HL-60/S4 treated with phorbol 12-myristate 13-acetate at 8.2 ng/mL for 4 days and 3 days (cell line): ENCODE data around the gene HOXA13.

Experiments used
- in situ Hi-C: fragments of 300-500 bp; cut with MboI; formaldehyde crosslinking; loops from 2 replicates; pipeline ENCODE4 v1.15.0; 2022; ENCODE audit warnings: low sequenced_read_pairs

Gene HOXA13

DNA sequence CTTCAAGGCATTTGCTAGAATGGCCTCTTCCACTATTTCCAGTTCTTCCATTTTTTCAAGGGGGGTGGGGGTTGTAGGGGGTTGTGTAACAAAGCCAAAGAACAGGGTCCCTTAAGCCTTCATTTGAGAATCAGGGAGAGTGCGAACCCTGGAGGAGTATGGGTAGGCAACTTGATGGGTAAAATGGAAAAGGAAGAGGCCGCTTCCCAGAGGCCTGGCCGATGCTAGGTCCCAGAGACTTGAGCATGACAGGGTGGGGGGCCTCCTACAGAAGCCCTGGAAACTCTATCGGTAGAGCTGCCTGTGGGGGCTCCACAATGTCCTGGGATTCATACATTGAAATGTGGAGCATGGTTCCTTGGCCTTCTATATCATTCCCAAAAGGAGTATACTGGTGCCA lies 9.1 kb upstream of the HOXA13 start:
- in situ Hi-C loops = loop anchor here (10.0 kb wide), 1 partner anchor 366 kb away; no protein-coding TSS in a partner anchor

DNA sequence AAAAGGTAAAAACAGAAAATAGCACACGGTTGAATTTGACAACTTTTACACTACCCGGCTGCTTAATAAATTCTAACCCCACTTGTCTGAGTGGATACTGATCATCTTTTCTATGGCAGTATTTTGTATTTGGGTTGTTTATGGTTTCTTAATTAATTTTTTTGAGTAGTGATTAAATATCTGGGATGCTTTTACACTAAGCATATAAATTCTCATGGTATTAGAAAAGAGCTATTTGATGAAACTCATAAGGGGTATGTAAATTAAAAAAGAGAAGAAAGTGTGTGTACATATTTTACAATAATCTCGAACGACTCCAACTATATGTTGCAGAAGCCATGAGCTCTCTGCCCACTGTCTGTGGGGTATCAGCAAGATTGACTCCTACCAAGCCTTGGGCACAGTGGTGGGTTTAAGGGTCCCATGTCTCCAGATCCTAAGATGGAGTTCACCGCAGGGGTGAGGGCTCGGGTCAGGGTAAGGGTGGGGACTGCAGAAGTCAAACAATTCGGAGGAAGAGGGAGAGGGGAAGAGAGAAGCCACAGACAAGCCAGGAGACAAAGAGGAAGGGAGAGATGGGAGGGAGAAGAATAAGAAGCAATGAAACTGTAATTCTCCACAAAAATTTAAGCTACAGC lies 7.6 kb upstream of the HOXA13 start:
- in situ Hi-C loops = loop anchor here (10.0 kb wide), 1 partner anchor 367 kb away; no protein-coding TSS in a partner anchor

DNA sequence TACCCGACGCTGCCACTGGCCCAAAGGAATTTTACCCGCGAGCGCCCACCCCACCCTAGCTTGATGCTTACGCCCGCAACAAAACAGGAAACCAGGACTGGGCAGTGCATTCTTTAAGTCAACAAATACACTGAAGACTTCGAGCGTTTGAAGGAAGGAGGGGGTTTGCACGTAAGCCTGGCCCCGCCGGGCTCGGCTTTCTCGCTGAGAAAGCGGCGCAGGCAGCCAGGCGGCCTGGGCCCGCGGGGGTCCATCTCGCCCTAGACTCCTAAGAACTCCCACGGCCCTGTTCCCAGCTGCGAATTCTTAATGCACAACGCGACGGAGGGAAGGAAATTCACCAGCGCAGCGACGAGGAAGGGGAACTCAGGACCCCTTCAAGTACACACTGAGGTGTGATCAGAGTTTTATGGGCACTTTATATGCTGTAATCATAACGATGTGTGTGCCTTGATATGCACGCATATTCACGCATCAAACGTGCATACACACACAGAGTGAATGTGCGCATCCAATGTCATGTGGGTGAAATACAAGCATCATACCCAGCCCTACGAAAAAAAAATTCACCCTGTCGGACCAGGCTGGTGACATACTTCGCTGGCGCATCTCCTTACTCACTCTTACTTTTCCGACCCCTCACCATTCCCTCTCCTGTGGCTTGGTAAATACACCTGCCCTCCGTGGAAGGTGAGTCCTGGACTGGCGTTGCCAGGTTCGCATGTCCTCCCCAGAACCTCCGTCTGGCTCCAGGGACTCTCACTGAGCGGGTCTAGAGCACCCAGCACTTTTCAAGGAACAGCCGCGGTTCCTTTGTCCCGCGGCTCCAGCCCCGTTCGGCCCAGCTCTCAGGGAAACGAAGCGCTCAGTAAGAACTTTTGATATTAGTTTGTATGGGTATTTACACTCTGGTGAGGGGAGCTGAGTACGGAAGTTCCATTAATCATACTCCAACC lies 5.7 kb upstream of the HOXA13 start:
- in situ Hi-C loops = loop anchor here (10.0 kb wide), 1 partner anchor 369 kb away; no protein-coding TSS in a partner anchor

DNA sequence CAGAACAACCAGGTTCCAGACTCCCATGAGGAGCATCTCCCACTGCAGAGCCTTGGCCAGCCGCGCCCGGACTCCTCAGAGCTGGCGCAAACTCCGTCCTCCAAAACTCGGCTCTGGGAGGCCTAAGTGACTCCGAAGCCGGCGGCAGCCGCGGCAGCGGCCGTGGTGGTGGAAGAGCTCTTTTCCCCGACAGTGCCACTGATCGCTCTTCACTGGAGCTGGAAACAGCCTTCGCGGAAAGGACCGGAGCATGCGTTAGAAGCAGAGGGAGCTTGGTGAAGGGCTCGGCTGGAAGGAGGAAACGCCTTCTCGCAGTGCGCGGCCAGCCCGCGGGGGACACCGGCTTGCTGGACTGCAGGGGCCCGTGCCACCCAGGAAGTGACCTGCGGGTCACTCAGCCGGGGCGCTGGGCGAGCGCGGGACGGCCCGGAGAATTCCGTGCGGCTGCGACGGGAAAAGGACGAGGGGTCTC lies 5.0 kb upstream of the HOXA13 start:
- in situ Hi-C loops = loop anchor here (10.0 kb wide), 1 partner anchor 370 kb away; no protein-coding TSS in a partner anchor

DNA sequence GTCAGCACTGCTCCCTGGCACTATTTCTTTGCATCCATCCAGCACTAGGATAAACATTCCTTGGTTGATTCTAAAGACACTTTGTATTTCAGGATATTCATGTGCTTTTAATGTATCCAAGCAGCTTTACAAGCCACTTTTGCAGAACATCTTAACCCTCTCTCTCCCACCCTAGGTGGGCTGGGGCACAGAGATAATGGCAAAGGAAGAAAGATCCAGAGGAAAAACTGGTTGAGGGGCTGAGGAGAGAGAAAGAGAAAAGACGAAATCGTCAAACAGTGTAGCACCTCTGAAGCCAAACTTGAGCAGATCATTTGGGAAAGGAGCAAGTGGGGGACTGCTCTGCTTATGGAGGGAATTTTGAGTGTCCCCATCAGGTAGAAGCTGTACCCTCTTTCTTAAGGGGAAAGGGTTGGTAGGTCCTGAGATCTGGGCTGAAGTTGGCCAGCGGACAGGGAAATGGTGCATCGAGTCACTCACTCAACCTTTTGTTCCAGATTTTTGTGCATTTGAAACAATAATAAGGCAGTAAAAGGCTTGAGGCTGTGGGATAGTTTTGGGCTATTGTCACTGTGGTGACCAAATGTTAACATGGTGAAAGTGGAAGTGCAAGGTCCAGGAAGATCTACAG lies 4.2 kb upstream of the HOXA13 start:
- in situ Hi-C loops = loop anchor here (10.0 kb wide), 1 partner anchor 371 kb away; no protein-coding TSS in a partner anchor

DNA sequence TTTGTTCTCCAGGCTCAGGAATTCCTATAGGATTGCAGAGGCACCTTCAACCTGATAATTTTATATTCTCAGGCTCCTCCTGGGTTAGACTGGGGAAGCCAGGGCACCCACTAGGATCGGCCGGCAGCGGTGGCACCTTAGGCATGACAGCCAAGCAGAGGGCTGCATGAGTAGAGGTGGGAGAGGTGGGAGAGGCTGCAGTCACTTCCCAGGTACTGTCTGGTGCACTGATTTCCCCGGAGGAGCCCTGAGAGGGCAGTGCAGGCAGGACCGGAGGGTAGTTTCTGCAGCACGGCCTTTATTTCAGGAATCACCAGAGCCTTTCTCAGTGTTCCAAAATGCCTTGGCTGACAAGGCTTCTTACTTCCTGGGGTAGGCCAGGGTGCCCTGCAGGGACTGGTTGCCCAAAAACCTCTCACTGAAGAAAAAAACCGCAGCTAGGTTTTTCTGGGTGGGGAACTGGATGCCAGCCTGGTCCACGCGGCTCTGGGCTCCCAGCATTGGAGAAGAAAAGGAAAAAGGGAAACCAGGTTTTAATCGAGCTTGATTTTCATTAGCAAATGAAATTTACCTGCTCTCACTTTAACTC lies 3.6 kb upstream of the HOXA13 start:
- in situ Hi-C loops = loop anchor here (10.0 kb wide), 1 partner anchor 371 kb away; no protein-coding TSS in a partner anchor

DNA sequence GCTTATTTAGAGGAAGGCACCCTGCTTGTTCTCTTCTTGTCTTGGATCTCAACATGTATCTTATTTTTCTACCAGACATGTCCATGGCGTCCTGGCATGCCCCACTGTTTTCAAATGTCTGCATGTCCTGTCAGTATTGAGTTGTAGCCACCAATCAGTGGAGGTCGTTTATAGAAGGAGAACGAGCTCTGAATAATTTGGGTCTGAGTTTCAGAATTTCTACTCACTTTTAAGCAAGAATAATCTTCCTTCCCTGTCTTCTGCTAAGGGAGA lies 2.9 kb upstream of the HOXA13 start:
- in situ Hi-C loops = loop anchor here (10.0 kb wide), 1 partner anchor 372 kb away; no protein-coding TSS in a partner anchor

DNA sequence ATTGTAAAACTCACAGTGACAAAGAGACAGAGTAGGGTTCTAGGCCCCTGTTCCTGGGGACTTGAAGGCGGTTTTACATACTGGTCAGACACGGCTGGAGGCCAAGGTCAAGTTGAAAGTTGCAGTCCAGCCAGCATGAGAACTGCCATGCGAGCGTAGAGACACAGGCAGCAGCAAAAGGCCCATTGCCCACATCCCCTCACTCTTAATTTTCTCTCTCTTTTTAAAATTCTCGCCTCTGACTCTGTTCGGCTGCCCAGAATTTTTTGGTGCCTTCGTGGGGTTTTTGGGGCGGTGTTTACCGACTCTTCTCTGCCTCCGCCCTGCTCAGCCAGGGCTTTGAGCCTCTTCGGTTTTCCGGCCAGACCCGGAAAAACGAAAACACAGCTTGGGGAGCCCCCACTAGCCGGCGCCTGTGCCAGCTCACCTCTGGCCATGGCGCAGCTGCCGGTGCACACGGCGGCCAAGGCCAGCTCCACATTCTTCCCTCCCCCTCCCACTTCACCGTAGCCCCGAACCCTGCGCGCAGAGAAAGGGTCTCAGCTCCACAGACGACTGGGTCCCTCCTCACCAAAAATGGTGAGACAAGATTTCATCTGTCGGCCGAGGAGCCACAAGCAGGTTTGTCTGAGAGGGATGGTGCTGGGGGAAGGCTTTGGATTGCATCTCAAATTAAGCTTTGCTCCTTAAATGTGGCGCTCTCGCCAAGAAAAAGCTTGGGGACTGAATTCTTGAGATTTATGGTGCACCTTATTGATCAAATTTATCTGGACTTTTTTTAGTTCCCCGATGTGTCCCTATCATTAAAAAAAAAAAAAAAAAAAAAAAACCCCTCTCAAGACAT lies 2.3 kb upstream of the HOXA13 start:
- in situ Hi-C loops = loop anchor here (10.0 kb wide), 1 partner anchor 373 kb away; no protein-coding TSS in a partner anchor

DNA sequence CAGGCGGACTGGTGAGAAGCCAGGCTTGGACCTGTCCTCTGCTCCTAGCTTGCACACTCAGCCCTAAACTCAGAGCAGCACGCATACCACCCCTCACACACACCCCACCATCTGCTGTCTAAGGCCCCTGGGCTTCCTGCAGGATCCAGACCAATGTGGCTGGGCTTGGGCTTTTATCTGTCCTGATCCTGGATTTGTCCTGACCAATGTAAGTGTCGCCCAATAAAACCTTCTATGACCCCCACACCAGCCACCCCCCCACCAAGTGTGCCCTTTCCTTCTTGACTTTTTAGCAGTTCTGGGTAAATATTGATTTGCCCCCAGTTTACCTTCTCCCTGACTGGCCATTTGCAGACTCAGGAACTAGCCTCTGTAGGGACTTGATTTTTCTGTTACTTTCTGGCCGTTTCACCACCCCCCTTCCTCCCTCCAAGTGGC lies 1.7 kb upstream of the HOXA13 start:
- in situ Hi-C loops = loop anchor here (10.0 kb wide), 1 partner anchor 373 kb away; no protein-coding TSS in a partner anchor

DNA sequence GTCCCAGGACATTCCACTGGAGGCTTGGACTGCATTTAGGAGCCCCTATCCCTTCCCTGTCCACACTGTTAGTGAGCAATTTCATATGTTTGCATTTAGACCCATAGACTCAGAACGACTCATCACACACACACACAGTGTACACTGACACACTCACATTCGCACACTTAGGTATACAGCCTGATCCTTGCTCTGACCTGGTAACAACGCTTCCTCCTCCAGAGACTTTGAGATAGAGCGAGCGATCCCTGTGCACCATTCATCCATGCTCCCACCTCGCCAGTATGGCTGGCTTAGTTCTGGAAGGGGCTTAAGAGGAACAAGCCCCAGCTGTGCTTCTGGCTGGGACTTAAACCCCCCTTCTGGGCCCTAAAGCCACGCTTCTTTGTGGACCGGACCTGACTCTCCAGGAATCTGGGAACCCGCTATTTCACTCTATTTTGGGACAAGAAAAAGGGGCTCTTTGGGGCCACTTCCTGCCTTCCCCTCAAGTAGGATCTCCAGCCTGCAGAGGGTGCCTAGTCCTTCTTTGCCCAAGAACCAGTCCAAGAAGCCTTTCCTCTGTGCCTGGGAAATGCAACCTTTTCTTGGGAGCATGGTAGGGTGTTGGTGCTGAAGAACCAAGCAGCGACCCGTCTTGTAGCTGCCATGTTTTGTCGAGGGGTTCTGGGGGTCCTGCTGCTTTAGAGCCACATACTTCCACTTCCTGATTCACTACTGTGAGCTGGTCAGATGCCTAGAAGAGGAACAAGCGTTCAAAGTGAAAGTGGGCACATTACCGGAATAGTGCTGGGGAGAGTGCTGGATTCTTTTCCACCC lies 1.1 kb upstream of the HOXA13 start:
- in situ Hi-C loops = loop anchor here (10.0 kb wide), 1 partner anchor 374 kb away; no protein-coding TSS in a partner anchor

DNA sequence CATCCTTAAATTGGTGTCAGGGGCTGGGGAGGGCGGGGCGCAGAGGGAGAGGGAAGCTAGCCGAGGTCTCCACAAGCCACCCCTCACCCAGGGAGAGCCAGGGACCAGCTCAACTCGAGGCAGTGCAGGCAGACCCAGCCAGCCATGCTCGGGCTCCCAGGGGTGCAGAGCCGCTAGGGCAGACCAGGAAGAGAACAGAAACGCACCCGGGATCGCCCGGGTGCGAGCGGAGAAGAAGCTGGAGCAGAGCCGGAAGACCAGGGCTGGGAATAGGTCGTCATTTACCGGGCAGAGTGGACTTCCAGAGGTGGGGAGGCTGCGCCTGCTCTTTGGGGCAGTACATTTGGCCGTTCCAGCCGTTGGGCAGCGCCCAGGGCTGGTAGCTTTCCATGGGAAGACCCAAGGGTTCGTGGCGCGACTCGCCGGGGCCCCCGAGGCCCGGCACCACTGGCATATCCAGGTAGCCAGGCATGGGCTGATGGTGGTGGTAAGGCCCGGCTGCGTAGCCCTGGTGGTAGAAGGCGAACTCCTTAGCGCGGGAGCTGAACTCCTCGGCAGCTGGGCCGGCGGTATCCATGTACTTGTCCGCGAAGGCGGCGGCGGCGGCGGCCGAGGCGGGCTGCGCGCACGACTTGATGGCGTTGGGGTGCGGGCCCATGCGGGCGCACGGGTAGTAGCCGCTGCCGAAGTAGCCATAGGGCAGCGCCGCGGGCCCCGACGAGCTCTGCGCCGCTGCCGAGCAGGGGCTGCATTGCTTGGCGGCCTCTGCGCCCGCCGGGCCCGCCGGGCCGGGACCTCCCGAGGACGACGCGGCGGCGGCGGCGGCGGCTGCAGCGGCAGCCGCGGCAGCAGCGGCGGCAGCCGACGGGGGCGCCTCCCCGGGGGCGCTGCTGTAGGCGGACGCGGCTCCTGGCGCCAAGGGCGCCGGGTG lies 755 bp downstream of the HOXA13 start:
- in situ Hi-C loops = loop anchor here (25.0 kb wide), 1 partner anchor 837 kb away; no protein-coding TSS in a partner anchor

DNA sequence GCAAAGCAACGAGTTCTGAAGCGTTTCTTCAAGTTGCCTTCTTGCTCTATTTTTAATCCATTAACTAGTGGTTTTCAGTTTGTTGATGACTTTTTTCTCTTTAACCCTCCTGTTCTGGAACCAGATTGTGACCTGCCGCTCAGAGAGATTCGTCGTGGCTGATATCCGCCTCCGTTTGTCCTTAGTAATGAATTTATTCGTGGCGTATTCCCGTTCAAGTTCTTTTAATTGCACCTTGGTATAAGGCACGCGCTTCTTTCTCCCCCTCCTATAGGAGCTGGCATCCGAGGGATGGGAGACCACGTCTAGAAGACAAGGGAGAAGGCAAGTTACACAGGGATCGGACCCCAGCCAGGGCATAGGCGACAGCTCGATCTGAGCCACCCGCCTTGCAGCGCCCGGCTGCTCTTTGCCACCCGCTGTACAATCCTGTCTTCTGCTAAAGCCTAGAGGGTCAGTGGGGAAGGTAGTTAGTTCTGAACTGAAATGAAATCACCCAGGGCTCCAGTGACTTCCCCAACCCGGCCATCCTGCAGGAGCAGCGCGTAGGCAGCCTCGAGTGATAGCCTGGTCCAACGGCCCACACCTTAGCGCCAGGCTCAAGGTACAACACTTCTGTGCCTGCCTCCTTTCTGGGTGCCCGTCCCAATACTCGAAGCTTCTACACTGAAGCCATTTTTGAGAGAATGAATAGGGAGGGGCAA lies 1.6 kb downstream of the HOXA13 start:
- in situ Hi-C loops = loop anchor here (25.0 kb wide), 1 partner anchor 836 kb away; no protein-coding TSS in a partner anchor

DNA sequence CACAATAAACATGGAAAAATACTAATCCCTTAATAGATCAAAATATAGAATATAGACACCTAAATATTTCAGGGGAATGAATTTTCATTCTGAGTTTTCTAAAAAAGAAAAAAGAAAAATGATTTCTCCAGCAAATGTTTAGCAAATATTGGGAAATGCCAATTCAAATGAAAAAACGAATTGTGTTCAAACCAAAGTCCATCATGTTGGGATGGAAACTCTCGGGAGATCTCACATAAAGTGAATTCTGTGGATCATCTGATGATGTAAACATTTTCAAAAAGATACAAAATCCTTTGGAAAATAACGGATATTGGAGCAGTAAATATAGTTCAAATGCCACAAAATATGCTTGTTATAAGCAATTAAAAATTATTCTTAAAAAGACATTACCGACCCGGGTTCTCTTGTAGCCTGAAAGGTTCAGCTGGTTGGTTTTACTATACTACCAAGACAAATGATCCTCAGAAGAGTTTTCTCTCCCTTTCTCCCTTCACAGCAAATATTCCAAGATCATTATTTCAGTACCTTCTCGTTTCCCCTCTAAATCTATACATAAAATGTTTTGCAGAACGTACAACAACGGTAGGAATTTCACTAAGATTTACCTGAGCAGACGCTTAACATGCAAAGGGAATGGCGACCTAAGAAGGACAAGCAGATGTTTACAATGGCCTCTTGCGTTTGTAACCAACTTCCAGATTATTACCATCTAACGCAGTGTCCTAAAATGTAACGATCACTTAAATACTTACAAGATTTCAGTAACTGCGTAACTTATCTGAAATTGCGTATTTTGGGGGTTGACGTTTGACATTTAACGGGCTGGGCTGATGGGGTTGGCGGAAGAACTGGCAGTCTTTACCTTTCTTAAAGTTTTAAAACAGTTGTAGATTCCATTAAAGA lies 2.5 kb downstream of the HOXA13 start:
- in situ Hi-C loops = loop anchor here (25.0 kb wide), 1 partner anchor 835 kb away; no protein-coding TSS in a partner anchor

DNA sequence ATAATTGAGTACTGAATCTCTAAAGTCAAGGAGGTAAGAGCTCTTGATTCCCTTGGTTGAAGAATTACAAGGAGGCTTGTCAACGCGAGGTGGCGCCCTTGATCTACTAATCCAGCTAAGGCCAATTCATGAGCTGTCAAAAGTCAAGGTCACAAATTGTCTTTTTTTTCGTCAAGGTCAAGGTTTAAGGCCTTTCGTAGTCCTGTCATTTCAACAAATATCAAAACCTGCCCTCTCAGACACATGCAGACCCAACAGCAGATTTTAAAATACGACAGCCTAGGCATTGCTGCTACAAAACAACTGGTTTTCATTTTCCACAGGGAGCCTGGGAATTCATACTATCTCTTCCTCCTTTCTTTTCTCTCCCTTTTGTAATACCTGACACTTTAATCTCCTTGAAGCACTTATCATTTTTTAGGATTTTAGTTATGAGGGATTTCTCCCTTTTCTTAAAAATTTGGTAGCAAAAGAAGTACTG lies 3.6 kb downstream of the HOXA13 start:
- in situ Hi-C loops = loop anchor here (25.0 kb wide), 1 partner anchor 834 kb away; no protein-coding TSS in a partner anchor

DNA sequence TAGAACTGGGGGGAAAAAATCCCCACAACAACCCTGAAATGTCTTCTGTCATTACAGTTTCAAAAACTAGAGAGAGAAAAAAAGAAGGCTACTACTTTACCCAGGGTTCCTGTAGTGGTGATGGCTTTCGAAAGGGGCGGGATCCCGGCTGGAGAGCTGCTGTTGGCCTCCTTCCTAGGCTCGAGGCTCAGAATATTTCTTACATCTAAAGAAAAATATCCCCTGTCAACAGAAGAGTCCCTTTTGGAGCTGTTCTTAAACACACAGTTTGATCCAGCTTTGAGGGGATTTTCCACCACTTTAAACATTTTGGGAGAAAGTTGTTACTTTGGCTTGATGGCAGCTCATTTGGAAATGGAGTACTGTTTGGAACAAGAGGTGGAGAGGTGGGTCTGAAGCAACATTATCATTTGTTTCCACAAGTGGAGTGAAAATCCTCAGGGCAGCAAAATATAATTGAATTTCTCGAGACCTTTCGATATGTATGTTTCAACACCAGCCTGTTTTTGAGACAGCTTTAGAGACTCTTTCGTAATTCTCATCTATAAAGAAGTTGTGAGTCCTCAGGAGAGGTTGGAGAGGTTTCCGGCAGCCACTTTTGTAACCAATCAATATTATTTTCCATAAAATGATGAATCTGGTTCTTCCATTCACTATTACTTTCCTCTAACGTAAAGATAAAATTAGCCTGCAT lies 5.1 kb downstream of the HOXA13 start:
- in situ Hi-C loops = loop anchor here (25.0 kb wide), 1 partner anchor 833 kb away; no protein-coding TSS in a partner anchor
